VCaP (cell line): ENCODE data around the gene MIAT.

ENCODE experiments used
- H3K27ac ChIP-seq: fragments of 450-650 bp; 2 replicates; pipeline ENCODE4 v1.5.1; 2017
- TF ChIP-seq, protein P1 (sequence below): fragments of 450-650 bp; conservative IDR thresholded peaks from 2 replicates; pipeline ENCODE4 v1.5.1; 2017; ENCODE audit warnings: mild to moderate bottlenecking, moderate library complexity

Gene MIAT

DNA sequence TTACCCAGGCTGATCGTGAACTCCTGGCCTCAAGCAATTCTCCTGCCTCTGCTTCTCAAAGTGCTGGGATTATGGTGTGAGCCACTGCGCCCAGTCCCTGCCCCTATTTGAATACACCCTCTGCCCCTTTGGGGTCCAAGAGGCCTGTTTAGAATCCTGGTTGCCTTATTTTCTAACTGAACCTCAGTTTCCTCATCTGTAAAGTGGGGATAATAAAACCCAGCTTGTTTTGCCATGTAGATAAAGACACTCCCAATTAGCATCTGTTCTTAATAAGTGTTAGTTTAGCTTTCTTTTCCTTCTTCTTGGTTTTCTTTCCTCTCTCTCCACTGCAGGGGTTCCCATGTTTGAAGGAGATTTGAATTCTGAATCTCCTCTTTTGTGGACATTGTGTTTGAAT lies 4.8 kb downstream of the MIAT start:
- H3K27ac ChIP-seq = no peak overlapping the region
- TF ChIP-seq, protein P1, sequence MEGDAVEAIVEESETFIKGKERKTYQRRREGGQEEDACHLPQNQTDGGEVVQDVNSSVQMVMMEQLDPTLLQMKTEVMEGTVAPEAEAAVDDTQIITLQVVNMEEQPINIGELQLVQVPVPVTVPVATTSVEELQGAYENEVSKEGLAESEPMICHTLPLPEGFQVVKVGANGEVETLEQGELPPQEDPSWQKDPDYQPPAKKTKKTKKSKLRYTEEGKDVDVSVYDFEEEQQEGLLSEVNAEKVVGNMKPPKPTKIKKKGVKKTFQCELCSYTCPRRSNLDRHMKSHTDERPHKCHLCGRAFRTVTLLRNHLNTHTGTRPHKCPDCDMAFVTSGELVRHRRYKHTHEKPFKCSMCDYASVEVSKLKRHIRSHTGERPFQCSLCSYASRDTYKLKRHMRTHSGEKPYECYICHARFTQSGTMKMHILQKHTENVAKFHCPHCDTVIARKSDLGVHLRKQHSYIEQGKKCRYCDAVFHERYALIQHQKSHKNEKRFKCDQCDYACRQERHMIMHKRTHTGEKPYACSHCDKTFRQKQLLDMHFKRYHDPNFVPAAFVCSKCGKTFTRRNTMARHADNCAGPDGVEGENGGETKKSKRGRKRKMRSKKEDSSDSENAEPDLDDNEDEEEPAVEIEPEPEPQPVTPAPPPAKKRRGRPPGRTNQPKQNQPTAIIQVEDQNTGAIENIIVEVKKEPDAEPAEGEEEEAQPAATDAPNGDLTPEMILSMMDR = no peak

DNA sequence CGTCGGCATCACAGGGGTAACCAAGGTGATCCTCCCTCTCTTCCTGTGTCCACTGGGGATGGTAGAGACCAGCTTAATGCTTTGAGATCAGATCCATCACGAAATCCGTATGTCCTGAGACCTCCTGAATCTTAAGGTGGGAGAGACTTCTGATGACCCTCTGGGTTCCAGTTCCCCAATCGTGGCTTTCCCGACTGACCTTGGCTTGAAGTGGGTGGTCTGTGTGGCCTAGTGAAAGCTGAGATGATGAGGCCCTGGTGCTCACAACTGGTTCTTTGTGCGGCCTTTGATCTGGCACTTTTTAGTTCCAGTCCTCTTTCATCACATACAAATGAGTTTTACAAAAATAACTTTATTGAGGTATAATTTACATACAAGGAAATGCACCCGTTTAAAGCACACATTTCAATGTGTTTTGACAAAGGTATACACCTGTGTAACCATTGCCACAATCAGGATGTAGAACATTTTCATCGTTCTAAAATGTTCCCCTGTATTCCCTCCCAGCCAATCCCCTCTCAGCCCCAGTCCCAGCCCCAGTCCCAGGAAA lies 6.1 kb downstream of the MIAT start:
- H3K27ac ChIP-seq = no peak overlapping the region
- TF ChIP-seq, protein P1 = no peak

DNA sequence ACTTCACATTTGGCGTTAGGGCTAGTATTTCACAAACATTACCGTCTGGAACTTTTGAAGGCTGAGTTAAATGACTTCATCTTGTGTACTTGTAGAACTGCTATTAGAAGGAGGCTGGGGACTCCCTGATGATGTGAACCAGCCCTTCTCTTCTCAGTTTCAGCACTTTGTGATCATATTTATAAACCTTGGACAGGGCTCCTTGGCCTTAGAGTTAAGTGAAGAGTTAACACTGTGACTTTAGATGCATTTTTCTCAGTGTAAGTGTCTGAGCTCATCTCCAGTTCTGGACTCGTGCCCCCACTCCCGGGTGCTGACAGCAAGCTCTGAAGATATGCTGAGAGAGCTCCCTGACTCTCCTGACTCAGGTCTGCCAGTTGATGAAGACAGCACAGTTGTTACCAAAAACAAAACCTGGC lies 8.4 kb downstream of the MIAT start:
- TF ChIP-seq, protein P1 = peak; percentile 41
- H3K27ac ChIP-seq = no peak overlapping the region

DNA sequence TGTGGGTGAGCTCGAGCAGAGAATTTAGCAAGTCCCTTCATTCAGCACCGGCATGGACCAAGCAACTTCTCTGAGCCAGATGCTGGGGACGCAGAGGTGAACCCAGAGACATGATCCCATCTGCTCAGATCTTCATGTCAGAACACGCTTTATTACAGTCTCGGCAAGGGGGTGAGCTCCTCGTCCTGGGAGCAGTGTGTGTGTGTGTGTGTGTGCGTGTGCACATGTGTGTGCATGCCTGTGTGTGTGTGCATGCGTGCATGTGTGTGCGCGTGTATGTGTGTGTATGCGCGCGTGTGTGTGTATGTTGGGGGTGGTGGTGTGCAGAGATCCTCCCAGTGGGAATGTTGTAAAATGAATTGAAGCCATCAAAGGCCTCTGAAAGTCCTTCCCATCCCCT lies 9.8 kb downstream of the MIAT start:
- TF ChIP-seq, protein P1 = no peak
- no peak overlapping the region for H3K27ac ChIP-seq

DNA sequence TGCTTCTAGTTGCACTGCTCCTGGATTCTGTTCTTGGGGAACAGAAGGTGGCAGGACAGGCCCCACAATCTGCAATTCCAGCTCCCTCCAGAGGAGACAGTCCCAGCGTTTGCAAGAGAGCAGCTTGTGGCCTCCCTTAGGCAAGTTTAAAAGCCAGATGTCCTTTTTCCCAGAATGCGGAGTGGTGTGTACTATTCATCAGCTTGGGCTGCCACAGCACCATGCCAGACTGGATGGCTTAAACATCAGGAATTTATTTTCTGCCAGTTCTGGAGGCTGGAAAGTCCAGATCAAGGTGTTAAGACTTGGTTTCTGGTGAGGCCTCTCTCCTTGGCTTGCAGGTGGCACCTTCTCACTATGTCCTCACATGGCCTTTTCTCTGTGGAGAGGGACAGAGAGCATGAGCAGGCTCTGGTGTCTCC lies 11.7 kb downstream of the MIAT start:
- TF ChIP-seq, protein P1 = no peak
- H3K27ac ChIP-seq = no peak overlapping the region

DNA sequence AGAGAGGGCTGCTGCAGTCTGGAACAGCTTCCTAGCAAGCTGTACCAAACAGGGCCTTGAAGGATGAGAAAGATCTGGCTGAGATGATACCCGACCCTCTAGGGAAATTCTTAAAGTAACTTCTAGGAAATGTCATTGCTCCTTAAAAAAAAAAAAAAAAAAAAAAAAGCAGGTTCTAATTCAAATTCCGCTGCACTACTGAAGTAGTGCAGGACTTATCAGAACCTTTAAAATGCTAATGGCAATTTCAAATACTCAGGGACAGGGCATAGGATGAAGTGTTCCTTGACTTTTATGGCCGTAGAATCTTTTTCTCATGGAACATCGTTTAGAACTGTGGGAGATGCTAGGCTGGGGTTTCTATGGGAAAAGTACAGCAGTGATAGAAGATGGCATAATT lies 13.1 kb downstream of the MIAT start:
- no peak overlapping the region for H3K27ac ChIP-seq
- TF ChIP-seq, protein P1 = no peak

DNA sequence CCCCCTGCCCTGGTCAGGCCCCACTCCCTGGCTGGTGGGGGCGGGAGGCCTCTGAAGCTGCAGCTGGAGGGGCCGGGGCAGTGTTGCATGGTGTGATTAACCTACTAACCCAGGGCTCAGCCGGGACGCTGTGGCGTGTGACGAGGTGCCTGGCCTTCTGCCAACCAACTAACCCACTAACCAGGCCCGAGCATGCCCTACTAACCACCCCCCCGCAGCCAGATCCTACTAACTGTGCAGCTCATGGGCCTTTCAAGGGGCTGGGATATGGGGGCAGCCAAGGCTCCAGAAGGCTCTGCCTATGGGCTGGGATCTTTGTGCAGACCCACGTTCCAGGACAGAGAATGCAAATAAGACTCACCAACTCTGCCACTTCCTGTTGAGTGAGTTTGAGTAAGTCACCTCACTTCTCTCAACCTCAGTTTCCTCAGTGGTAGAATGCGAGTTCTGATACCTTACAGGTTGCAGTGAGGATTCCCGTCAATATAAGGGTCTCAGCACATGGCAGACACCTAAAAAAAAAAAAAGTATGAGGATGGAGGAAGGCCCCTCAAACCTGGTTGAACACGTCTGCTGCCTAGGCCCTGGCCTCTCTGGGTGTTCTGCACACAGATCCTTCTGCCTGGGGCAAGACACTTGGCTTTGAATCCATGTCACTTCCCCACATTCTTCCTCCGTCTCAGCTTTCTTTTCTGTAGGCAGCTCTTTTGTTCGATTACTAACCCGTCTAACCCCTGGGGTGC lies 14.1 kb downstream of the MIAT start:
- TF ChIP-seq, protein P1 = no peak
- H3K27ac ChIP-seq = peak overlapping the region; percentile 93
